Fibroblast of gingiva (primary cell): ENCODE results near the gene ID3.
"Not testable (repeated sequence)": the region's sequence is repeated elsewhere in the genome, so short reads cannot be mapped to it uniquely, and the experiment has no call there.

Experiments used
- DNase-seq: peaks from one replicate; pipeline ENCODE4 v3.0.0-alpha.2; 2011; ENCODE audit warnings: low read depth

The ID3 gene

GRCh38 chr1:23588749-23589548 is 29.6 kb upstream of the ID3 start:
- DNase-seq = no peak

GRCh38 chr1:23585321-23586022 is 26.2 kb upstream of the ID3 start:
- peak; percentile 98 for DNase-seq

- DNase-seq = not testable (repeated sequence)
Measured at GRCh38 chr1:23583727-23584126, 24.4 kb upstream of the ID3 start.

- no peak for DNase-seq
Measured at GRCh38 chr1:23582820-23583219, 23.5 kb upstream of the ID3 start.

GRCh38 chr1:23581219-23581618 is 21.9 kb upstream of the ID3 start:
- no peak for DNase-seq

GRCh38 chr1:23578997-23579363 is 19.7 kb upstream of the ID3 start:
- DNase-seq = no peak

GRCh38 chr1:23578311-23578996 is 19.2 kb upstream of the ID3 start:
- no peak for DNase-seq

GRCh38 chr1:23577056-23578004 is 18.0 kb upstream of the ID3 start:
- peak; percentile 72 for DNase-seq

- peak; percentile 16 for DNase-seq
Measured at GRCh38 chr1:23576338-23577055, 17.2 kb upstream of the ID3 start.

GRCh38 chr1:23575226-23575810 is 16.0 kb upstream of the ID3 start:
- no peak for DNase-seq

- DNase-seq = no peak
Measured at GRCh38 chr1:23574265-23574754, 15.0 kb upstream of the ID3 start.

GRCh38 chr1:23573574-23574182 is 14.4 kb upstream of the ID3 start:
- no peak for DNase-seq

- no peak for DNase-seq
Measured at GRCh38 chr1:23571465-23571864, 12.2 kb upstream of the ID3 start.

GRCh38 chr1:23570001-23570691 is 10.8 kb upstream of the ID3 start:
- no peak for DNase-seq

GRCh38 chr1:23568608-23569383 is 9.5 kb upstream of the ID3 start:
- DNase-seq = no peak

GRCh38 chr1:23567996-23568607 is 8.8 kb upstream of the ID3 start:
- DNase-seq = no peak

- DNase-seq = no peak
Measured at GRCh38 chr1:23567629-23567995, 8.3 kb upstream of the ID3 start.

GRCh38 chr1:23566304-23566703 is 7.0 kb upstream of the ID3 start:
- no peak for DNase-seq
